ENCODE data around the gene TMED10.

TMED10 gene

DNA sequence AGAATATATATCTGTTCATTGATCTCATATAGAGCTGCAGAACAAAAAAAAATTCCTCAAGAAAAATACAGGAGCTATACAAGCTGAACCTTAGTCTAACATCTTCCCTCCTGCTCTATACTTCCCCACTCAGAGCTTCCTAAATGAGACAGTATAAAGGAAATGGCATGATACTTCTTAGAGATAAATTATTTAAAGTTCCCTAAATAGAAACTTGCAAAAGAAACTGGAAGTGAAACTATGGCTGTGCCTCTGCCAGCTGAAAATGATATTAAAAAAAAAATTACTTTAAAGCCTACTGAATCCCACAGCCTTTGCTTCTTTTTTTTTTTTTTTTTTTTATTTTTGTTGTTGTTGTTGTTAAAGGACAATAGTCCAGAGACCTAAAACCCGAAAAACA is 37.9 kb downstream of the TMED10 start:
- no peak for TF ChIP-seq ZNF274 (IDR thresholded peaks at IDR 0.05; ENCODE audit: low read depth, low read length)
- no peak overlapping the region for H3K4me3 ChIP-seq (ENCODE audit: low read length)

DNA sequence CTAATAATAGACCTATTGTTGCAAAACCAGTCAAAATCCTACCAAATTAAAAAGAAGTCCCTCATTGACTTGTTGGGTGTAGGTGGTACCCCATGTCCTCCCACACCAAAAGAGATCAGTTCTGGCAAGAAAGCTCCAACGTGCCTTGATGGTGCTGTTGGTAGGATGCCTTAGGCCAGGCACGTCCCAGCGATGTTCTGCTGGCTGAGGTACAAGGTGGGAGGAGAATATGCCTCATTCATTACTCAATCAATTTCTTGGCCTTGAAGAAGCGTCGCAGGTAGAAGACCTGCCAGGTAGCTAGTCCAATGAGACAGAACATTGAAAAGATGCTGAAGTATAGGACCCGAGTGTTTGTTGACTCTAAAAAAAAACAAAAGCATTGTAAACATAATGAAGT is 41.8 kb downstream of the TMED10 start:
- H3K4me3 ChIP-seq (ENCODE audit: low read length), result no peak overlapping the region
- TF ChIP-seq ZNF274 (IDR thresholded peaks at IDR 0.05; ENCODE audit: low read depth, low read length), result no peak

DNA sequence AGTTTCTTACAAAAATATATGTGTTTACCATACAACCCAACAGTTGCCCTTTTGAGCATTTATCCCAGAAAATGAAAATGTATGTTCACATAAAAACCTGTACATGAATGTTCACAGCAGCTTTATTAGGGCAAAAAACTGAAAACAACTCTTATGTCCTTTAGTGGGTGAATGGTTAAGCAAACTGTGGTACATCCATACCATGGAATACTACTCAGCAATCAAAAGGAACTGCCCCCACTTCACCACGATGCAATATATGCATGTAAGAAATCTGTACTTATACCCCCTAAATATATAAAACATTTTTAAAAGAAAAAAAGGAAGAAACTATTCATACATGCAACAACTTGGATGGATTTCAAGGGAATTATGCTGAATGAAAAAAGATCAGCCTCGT is 42.8 kb downstream of the TMED10 start:
- TF ChIP-seq ZNF274 (IDR thresholded peaks at IDR 0.05; ENCODE audit: low read depth, low read length), result no peak
- H3K4me3 ChIP-seq (ENCODE audit: low read length), result no peak overlapping the region

DNA sequence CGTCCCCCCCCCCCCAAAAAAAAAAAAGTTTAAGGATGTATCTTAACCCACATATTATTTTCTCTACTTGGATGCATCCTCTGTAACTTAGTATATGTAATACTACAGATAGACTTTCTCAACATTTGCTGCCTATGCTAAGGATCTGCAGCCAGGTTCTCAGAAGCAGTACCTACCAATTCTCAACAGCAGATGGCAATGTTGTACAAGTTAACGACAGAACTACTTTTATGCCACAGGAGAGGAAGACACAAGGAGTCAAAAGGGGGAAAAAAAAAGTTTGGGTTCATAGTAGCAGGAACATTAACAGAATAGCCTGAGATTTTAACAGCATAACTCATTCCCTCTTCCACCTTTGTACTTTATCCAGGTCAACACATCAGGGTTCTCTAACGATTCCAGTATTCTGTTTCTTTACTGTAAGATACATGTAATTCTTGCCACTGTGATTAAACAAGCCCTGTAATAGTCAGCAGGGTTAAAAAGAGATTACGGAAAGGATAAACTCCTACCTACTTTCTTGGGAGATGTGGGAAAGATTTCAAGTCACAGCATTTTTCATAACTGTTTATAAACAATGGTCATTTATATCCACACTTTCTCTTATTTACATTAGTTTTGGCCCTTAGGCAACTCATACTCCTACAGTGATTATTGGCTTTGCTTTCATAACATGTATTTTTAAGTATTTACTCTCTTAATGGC is 43.9 kb downstream of the TMED10 start:
- H3K4me3 ChIP-seq (ENCODE audit: low read length), result no peak overlapping the region
- no peak for TF ChIP-seq ZNF274 (IDR thresholded peaks at IDR 0.05; ENCODE audit: low read depth, low read length)

DNA sequence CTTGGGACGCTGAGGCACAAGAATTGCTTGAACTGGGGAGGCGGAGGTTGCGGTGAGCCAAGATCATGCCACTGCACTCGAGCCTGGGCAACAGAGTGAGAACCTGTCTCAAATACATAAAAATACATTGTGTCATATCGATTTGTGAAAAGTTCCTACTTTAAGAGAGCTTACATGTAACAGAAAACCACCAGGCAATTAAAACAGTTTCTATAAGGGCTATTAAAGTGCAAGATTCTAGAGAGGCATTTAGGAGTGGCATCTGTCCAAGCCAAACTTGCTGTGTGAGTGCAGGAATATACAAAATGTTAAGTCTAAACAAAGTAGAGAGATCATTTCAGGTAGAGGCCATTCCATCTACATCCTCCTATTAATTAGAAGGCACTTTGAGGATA is 47.8 kb downstream of the TMED10 start:
- TF ChIP-seq ZNF274 (IDR thresholded peaks at IDR 0.05; ENCODE audit: low read depth, low read length), result no peak
- peak overlapping the region; percentile 18; the same call in 1 of the 2 replicates for H3K4me3 ChIP-seq (ENCODE audit: low read length)

DNA sequence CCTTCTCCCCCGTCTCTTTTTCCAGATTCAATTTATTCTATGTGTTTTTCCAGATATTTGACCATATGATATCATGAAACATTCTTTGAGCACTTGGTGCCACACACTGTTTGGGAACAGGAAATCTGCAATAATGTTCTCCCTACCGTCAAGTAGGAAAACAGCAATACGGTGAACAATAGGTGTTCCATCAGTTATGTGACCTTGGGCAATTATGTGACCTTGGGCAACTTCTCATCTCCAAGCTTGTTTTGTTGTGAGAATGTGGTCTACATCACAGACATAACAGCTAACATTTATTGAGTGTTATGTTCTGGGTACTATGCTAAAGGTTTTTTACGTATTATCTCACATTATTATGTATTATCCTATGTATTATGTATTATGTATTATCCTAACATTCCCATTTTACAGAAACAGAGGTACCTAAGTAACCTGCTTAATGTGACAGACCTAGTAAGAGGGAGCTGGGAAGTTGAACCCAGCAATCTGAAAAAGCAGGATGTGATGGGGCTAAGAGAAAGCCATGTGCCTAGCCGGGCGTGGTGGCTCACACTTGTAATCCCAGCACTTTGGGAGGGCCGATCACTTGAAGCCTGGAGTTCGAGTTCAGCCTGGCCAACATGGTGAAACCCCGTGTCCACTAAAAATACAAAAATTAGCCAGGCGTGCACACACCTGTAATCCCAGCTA is 48.4 kb downstream of the TMED10 start:
- no peak for TF ChIP-seq ZNF274 (IDR thresholded peaks at IDR 0.05; ENCODE audit: low read depth, low read length)
- peak overlapping the region; percentile 97 for H3K4me3 ChIP-seq (ENCODE audit: low read length)

DNA sequence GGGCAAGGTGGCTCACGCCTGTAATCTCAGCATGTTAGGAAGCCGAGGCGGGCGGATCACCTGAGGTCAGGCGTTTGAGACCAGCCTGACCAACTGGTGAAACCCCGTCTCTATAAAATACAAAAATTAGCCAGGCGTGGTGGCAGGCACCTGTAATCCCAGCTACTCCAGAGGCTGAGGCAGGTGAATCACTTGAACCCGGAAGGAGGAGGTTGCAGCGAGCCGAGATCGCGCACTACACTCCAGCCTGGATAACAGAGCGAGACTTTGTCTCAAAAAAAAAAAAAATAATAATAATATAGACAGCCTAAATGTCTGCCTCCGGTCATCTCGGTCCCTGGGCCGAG is 49.0 kb downstream of the TMED10 start:
- H3K4me3 ChIP-seq (ENCODE audit: low read length), result peak overlapping the region; percentile 97

DNA sequence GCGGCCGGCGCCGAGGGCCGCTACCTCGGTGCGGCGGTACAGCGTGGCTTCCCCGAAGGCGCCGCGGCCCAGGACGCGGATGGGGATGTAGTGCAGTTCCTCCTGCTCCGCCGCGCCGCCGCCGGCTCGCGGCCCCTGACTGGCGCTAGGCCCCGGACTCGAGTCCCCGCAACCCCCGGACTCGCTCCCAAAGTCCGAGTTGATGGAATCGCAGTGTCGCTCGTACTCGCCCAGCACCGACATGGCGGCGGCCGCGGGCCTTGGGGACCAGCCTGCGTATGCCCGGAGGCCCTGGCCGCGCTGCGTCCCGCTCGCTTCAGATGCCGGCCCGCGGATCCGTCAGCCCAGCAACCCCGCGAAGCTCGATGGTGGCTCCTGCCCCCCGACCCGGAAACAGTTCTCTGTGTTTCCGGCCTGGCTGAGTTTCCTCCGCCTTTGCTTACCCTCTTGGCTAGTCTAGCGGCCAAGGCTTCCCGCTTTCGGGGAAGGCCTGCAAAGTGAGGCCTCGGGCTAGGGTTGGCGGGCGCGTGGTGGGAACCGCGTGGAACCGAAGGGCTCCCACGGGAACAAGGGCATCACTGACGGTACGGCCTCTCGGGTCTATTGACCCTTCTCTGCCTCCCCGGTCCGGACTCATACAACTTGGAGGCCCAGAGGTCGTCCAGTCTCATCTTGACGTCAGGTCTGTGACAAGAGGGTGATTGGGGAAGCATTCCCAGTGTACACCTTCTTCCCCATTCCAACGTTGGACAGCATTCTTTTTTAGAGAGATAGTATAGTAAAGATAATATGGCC is 49.5 kb downstream of the TMED10 start, which contains the start of gene NEK9:
NEK9 (minus strand) TSS at position 370 of the 795 bp plus-strand sequence; CDS start at position 243, 127 bp downstream.
- no peak for TF ChIP-seq ZNF274 (IDR thresholded peaks at IDR 0.05; ENCODE audit: low read depth, low read length)
- peak within 1 kb of the TSS; percentile 97 for H3K4me3 ChIP-seq (ENCODE audit: low read length)

DNA sequence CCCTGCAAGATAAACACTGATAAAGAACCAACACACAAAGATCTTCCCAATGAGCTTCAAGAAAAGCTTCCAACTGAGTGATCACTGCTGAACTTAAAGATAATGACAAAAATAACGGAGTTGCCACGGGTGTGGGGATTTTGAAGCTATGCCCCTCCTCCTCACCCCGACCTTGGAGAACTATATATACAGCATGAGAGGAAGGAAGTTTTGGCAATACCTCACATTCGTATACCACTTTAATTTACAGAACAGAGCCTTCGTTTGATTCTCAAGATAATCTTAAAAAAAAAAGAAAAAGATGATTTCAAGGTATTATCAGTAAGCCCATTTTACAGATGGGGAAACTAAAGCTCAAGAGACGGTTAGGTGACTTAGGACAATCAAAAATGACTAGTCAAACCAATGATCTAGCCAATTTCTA is 50.3 kb downstream of the TMED10 start:
- TF ChIP-seq ZNF274 (IDR thresholded peaks at IDR 0.05; ENCODE audit: low read depth, low read length), result no peak
- peak overlapping the region; percentile 97 for H3K4me3 ChIP-seq (ENCODE audit: low read length)

DNA sequence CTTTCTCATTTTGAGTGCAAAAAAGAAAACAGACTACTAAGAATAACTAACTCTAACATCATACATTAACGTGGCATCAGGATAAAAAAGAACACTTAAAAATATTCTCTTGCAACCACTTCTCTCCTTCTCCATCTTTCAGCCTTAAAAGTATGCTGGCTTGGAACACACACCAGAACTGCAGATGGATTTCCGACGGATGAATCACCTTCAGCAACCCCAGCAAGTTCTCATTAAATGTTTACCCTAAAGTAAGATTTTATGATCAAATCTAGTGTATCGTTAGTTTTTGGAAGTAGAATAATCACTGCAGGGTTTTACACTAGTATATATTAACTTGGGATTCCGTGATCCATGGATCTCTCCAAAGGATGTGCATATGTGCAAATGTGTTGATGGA is 50.8 kb downstream of the TMED10 start:
- peak overlapping the region; percentile 97; the same call in 1 of the 2 replicates for H3K4me3 ChIP-seq (ENCODE audit: low read length)
- no peak for TF ChIP-seq ZNF274 (IDR thresholded peaks at IDR 0.05; ENCODE audit: low read depth, low read length)

DNA sequence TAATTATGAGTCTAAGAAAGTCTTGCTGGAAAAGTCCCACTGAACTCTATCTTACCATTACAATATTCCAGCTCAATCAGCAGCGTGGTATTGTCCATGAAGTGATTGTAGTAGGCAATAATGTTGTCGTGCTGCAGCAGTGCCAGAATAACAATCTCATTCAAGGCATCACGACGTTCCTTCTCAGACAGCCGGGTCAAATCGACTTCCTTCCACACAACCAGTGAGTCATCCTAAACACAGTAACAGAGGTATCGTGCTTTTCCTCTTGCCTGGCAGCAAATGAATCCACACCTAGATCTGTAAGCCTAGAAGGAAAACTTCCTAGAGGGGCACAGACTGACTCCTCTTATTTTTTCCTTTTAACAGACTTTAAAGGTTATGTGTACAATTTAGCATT is 52.4 kb downstream of the TMED10 start:
- no peak for TF ChIP-seq ZNF274 (IDR thresholded peaks at IDR 0.05; ENCODE audit: low read depth, low read length)
- H3K4me3 ChIP-seq (ENCODE audit: low read length), result no peak overlapping the region

DNA sequence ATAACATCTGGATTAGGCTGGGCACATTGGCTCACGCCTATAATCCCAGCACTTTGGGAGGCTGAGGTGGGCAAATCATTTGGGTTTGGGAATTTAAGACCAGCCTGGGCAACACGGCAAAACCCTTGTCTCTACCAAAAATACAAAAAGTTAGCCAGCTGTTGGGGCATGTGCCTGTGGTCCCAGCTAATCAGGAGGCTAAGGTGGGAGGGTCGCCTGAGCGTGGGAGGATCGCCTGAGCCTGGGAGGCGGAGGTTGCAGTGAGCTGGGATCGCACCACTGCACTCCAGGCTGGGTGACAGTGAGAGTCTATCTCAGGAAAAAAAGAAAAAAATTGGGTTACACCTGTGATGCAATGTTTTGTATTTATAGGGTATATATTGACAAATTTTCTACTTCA is 54.9 kb downstream of the TMED10 start:
- no peak overlapping the region for H3K4me3 ChIP-seq (ENCODE audit: low read length)
- no peak for TF ChIP-seq ZNF274 (IDR thresholded peaks at IDR 0.05; ENCODE audit: low read depth, low read length)

DNA sequence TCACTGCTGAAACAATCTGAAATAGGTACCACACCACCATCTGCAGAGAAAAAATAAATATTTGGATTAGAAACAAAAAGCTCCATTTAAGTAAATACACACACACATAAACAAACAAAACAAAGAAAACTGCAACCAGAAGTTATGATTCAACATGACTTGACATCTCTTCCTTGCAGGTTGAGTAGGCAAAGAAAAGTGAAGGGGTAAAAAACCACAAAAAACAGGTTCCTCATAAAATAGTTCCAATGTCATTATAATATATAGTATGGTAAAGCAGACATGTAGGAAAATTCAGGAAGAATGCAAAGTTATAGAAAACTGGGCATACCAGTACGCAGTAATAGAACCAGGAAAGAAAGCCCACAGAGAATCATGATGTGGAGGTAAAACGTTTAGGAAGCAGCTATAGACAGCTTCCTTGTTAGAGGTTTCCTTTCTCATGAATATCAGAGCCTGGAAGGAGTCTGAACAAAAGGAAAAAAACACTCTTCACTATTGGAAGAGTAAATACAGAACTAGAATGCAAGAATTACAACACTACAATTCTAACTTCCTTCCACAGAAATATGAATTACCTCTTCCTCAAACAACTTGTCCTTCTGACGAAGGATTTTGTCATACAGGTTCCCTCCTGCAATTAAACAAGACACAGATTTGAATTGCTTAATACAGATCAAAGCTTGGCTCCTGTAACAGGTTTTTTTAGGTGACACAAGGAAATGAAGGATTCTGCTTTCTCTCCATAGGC is 55.7 kb downstream of the TMED10 start:
- TF ChIP-seq ZNF274 (IDR thresholded peaks at IDR 0.05; ENCODE audit: low read depth, low read length), result no peak
- H3K4me3 ChIP-seq (ENCODE audit: low read length), result no peak overlapping the region

DNA sequence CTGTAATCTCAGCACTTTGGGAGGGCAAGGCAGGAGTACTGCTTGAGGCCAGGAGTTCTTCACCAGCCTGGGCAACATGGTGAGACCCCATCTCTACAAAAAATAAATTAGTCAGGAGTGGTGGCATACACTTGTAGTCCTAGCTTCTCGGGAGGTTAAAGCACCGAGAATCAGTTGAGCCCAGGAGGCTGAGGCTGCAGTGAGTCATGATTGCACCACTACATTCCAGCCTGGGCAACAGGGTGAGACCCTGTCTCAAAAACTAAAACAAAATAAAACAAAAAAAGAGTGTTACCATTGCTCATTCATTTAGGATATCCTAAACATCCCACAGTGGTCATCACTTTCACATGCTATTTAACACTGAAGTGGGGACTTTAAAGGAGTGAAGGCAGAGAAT is 57.4 kb downstream of the TMED10 start:
- no peak for TF ChIP-seq ZNF274 (IDR thresholded peaks at IDR 0.05; ENCODE audit: low read depth, low read length)
- no peak overlapping the region for H3K4me3 ChIP-seq (ENCODE audit: low read length)

Data from GM08714 (cell line).